ENCODE results near the gene COL12A1.
"Not testable (repeated sequence)": the region's sequence is repeated elsewhere in the genome, so short reads cannot be mapped to it uniquely, and the experiment has no call there.

Gene COL12A1

GRCh38 chr6:75211920-75212590 is 6.2 kb upstream of the COL12A1 start:
- DNase-seq: no peak

- DNase-seq: peak; percentile 27 to 63
Measured at GRCh38 chr6:75210885-75211739, 5.3 kb upstream of the COL12A1 start.

GRCh38 chr6:75209184-75209723 is 3.4 kb upstream of the COL12A1 start:
- DNase-seq: no peak

- peak; percentile 87 to 88 for DNase-seq
Measured at GRCh38 chr6:75208298-75209183, 2.7 kb upstream of the COL12A1 start.

GRCh38 chr6:75206576-75207342 is 906 bp upstream of the COL12A1 start:
- peak in 1 of 2 donors; percentile 14 for DNase-seq

- peak; percentile 26 for DNase-seq
Measured at GRCh38 chr6:75204959-75205775, 686 bp downstream of the COL12A1 start.

GRCh38 chr6:75204217-75204958 is 1.5 kb downstream of the COL12A1 start:
- DNase-seq: peak; percentile 43 to 60

- DNase-seq: no peak
Measured at GRCh38 chr6:75203721-75204120, 2.1 kb downstream of the COL12A1 start.

GRCh38 chr6:75202676-75203131 is 3.1 kb downstream of the COL12A1 start:
- DNase-seq: no peak

GRCh38 chr6:75201901-75202672 is 3.8 kb downstream of the COL12A1 start:
- peak in 1 of 2 donors; percentile 11 for DNase-seq

GRCh38 chr6:75201021-75201420 is 4.8 kb downstream of the COL12A1 start:
- DNase-seq: no peak

- DNase-seq: no peak
Measured at GRCh38 chr6:75199889-75200288, 6.0 kb downstream of the COL12A1 start.

- DNase-seq: no peak
Measured at GRCh38 chr6:75196081-75196687, 9.7 kb downstream of the COL12A1 start.

- DNase-seq: no peak
Measured at GRCh38 chr6:75188221-75188925, 17.5 kb downstream of the COL12A1 start.

- DNase-seq: not testable (repeated sequence)
Measured at GRCh38 chr6:75186581-75186980, 19.3 kb downstream of the COL12A1 start.

- DNase-seq: no peak
Measured at GRCh38 chr6:75183099-75183541, 22.7 kb downstream of the COL12A1 start.

- no peak for DNase-seq
Measured at GRCh38 chr6:75180864-75181263, 25.0 kb downstream of the COL12A1 start.

- no peak for DNase-seq
Measured at GRCh38 chr6:75178757-75179156, 27.1 kb downstream of the COL12A1 start.

Data from stimulated activated CD4-positive, alpha-beta T cell treated with anti-CD3 and anti-CD28 coated beads, Interleukin-2, amount 100 ng/mL, for 24 hours (primary cell).